ENCODE measurements around the gene PAN3.

DNA sequence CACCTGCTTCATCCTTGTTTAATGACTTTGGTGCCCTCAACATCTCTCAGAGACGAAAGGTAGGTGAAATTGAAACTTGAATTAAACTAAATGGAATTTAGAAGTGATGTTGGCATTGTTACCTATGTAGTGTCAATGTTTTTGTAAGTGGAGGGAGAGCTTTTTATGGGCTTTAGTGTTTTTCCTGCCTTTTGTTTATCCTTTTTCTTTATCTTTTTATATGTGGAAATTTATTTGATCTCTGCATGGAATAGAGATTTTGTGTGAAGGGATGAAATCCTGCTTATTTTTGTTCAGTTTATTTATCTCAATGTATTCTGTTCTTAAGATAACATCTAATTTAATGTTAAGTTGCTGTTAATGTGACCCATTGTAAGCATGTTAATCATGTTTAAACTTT is 39.5 kb downstream of the PAN3 start:
- TF ChIP-seq, protein P1, sequence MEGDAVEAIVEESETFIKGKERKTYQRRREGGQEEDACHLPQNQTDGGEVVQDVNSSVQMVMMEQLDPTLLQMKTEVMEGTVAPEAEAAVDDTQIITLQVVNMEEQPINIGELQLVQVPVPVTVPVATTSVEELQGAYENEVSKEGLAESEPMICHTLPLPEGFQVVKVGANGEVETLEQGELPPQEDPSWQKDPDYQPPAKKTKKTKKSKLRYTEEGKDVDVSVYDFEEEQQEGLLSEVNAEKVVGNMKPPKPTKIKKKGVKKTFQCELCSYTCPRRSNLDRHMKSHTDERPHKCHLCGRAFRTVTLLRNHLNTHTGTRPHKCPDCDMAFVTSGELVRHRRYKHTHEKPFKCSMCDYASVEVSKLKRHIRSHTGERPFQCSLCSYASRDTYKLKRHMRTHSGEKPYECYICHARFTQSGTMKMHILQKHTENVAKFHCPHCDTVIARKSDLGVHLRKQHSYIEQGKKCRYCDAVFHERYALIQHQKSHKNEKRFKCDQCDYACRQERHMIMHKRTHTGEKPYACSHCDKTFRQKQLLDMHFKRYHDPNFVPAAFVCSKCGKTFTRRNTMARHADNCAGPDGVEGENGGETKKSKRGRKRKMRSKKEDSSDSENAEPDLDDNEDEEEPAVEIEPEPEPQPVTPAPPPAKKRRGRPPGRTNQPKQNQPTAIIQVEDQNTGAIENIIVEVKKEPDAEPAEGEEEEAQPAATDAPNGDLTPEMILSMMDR (conservative IDR thresholded peaks at IDR 0.05 in 1 of 2, IDR thresholded peaks at IDR 0.05 in 1 of 2; ENCODE audit: low read depth in 1 of 2, low read length in 2 of 2): no peak
- TF ChIP-seq EZH2 (IDR thresholded peaks at IDR 0.05; ENCODE audit: low read length, missing control alignments): no peak
